H9 (cell line): ENCODE data around the gene ENOX2. TPM values are rescaled to one million over a fixed set of nuclear protein-coding genes. Genes with fewer than 3 reads are reported as not detected.
"Not testable (repeated sequence)": the region's sequence is repeated elsewhere in the genome, so short reads cannot be mapped to it uniquely, and the experiment has no call there.

Source experiments
- DNase-seq: peaks from one replicate; pipeline ENCODE4 v3.0.0-alpha.2; 2017
- H2AFZ ChIP-seq: one replicate; pipeline ENCODE4 v1.6.1; 2013; ENCODE audit warnings: mild to moderate bottlenecking, low read length, control low read depth, moderate library complexity
- H2AK5ac ChIP-seq: 2 replicates; pipeline ENCODE4 v1.6.1; 2013; ENCODE audit warnings: low read length, control low read depth, mixed read lengths; ENCODE audit not compliant: insufficient read length
- H2BK120ac ChIP-seq: one replicate; pipeline ENCODE4 v1.6.1; 2013; ENCODE audit warnings: low read depth, mild to moderate bottlenecking, low read length, control low read depth, inconsistent platforms; ENCODE audit not compliant: poor library complexity, severe bottlenecking
- H2BK12ac ChIP-seq: 2 replicates; pipeline ENCODE4 v1.6.1; 2013; ENCODE audit warnings: low read length, control low read depth, mixed read lengths, low read depth; ENCODE audit not compliant: insufficient read length
- H2BK15ac ChIP-seq: 2 replicates; pipeline ENCODE4 v1.6.1; 2013; ENCODE audit warnings: low read depth, low read length, control low read depth
- H2BK20ac ChIP-seq: one replicate; pipeline ENCODE4 v1.6.1; 2013; ENCODE audit warnings: low read depth, mild to moderate bottlenecking, low read length, control low read depth, inconsistent platforms; ENCODE audit not compliant: poor library complexity, severe bottlenecking
- H2BK5ac ChIP-seq: 2 replicates; pipeline ENCODE4 v1.6.1; 2013; ENCODE audit warnings: low read length, control low read depth, mixed read lengths; ENCODE audit not compliant: insufficient read length
- H3K14ac ChIP-seq: 2 replicates; pipeline ENCODE4 v1.6.1; 2013; ENCODE audit warnings: low read length, control low read depth; ENCODE audit not compliant: insufficient read depth
- H3K18ac ChIP-seq: 2 replicates; pipeline ENCODE4 v1.6.1; 2013; ENCODE audit warnings: low read depth, mild to moderate bottlenecking, mixed read lengths, low read length, control low read depth; ENCODE audit not compliant: insufficient read length
- H3K23ac ChIP-seq: 2 replicates; pipeline ENCODE4 v1.6.1; 2013; ENCODE audit warnings: low read length, control low read depth, mixed read lengths, low read depth; ENCODE audit not compliant: insufficient read length
- H3K23me2 ChIP-seq: 2 replicates; pipeline ENCODE4 v1.6.1; 2013; ENCODE audit warnings: low read depth, mild to moderate bottlenecking, mixed read lengths, low read length, control low read depth; ENCODE audit not compliant: insufficient read length, poor library complexity, severe bottlenecking
- H3K27ac ChIP-seq: 2 replicates; pipeline ENCODE4 v1.5.1; 2013; ENCODE audit warnings: low read length, control low read depth, mixed read lengths, low read depth; ENCODE audit not compliant: insufficient read length
- H3K27me3 ChIP-seq: 2 replicates; pipeline ENCODE4 v1.6.1; 2013; ENCODE audit warnings: low read length, control low read depth, inconsistent platforms; ENCODE audit not compliant: insufficient read depth
- H3K4ac ChIP-seq: 2 replicates; pipeline ENCODE4 v1.6.1; 2013; ENCODE audit warnings: low read depth, mild to moderate bottlenecking, control low read depth, inconsistent platforms, low read length, moderate library complexity
- H3K4me1 ChIP-seq: 2 replicates; pipeline ENCODE4 v1.6.1; 2013; ENCODE audit warnings: low read length, control low read depth, inconsistent platforms; ENCODE audit not compliant: insufficient read depth
- H3K4me2 ChIP-seq: 2 replicates; pipeline ENCODE4 v1.6.1; 2013; ENCODE audit warnings: low read length, control low read depth, mixed read lengths; ENCODE audit not compliant: insufficient read length, insufficient read depth
- H3K56ac ChIP-seq: 2 replicates; pipeline ENCODE4 v1.6.1; 2013; ENCODE audit warnings: low read depth, mild to moderate bottlenecking, mixed read lengths, low read length, control low read depth; ENCODE audit not compliant: insufficient read length
- H3K79me1 ChIP-seq: 2 replicates; pipeline ENCODE4 v1.6.1; 2013; ENCODE audit warnings: low read depth, mild to moderate bottlenecking, moderate library complexity, low read length, control low read depth, inconsistent platforms; ENCODE audit not compliant: insufficient read depth, poor library complexity, severe bottlenecking
- H3K79me2 ChIP-seq: 2 replicates; pipeline ENCODE4 v1.6.1; 2013; ENCODE audit warnings: low read length, control low read depth, inconsistent platforms; ENCODE audit not compliant: insufficient read depth
- H3K9ac ChIP-seq: 2 replicates; pipeline ENCODE4 v1.6.1; 2013; ENCODE audit warnings: low read length, control low read depth, mixed read lengths; ENCODE audit not compliant: insufficient read length; ENCODE audit errors: extremely low read depth
- H3K9me3 ChIP-seq: one replicate; pipeline ENCODE4 v1.6.1; 2013; ENCODE audit warnings: low read depth, low read length, inconsistent platforms; ENCODE audit not compliant: control insufficient read depth
- H3T11ph ChIP-seq: one replicate; pipeline ENCODE4 v1.6.1; 2013; ENCODE audit warnings: mild to moderate bottlenecking, low read length, control low read depth, inconsistent platforms
- H4K20me1 ChIP-seq: one replicate; pipeline ENCODE4 v1.6.1; 2013; ENCODE audit not compliant: control insufficient read depth, insufficient read length, insufficient read depth
- H4K5ac ChIP-seq: 2 replicates; pipeline ENCODE4 v1.6.1; 2013; ENCODE audit warnings: low read depth, mild to moderate bottlenecking, mixed read lengths, low read length, control low read depth; ENCODE audit not compliant: insufficient read length
- H4K8ac ChIP-seq: replicated peaks from 2 replicates; pipeline ENCODE4 v1.6.1; 2013; ENCODE audit warnings: low read length, control low read depth, mixed read lengths, low read depth; ENCODE audit not compliant: insufficient read length
- H4K91ac ChIP-seq: 2 replicates; pipeline ENCODE4 v1.6.1; 2013; ENCODE audit warnings: low read depth, mild to moderate bottlenecking, moderate library complexity, mixed read lengths, low read length, control low read depth; ENCODE audit not compliant: insufficient read length
- H3K27ac Mint-ChIP-seq, 3 experiments: 2 replicates in 2 of 3; 3 replicates in 1 of 3; pipeline ENCODE4 v1.8.0; 2020 to 2021; ENCODE audit warnings: mixed read lengths in 3 of 3, mild to moderate bottlenecking in 1 of 3, moderate library complexity in 1 of 3
- H3K27me3 Mint-ChIP-seq: 2 replicates; pipeline ENCODE4 v1.8.0; 2021; ENCODE audit warnings: low read depth, mild to moderate bottlenecking, moderate library complexity, mixed read lengths
- H3K36me3 Mint-ChIP-seq, 3 experiments: 2 replicates in 2 of 3; 3 replicates in 1 of 3; pipeline ENCODE4 v1.8.0; 2020 to 2021; ENCODE audit warnings: low read depth in 3 of 3, mixed read lengths in 3 of 3; ENCODE audit not compliant: insufficient read depth in 1 of 3
- H3K4me1 Mint-ChIP-seq, 2 experiments: 2 replicates each; pipeline ENCODE4 v1.8.0; 2020; ENCODE audit warnings: mixed read lengths in 2 of 2
- H3K4me3 Mint-ChIP-seq, 2 experiments: 2 replicates in 1 of 2; 3 replicates in 1 of 2; pipeline ENCODE4 v1.8.0; 2020 to 2021; ENCODE audit warnings: mild to moderate bottlenecking in 2 of 2, mixed read lengths in 2 of 2, moderate library complexity in 1 of 2
- H3K9me3 Mint-ChIP-seq, 2 experiments: 2 replicates in 1 of 2; 3 replicates in 1 of 2; pipeline ENCODE4 v1.8.0; 2020; ENCODE audit warnings: mild to moderate bottlenecking in 2 of 2, mixed read lengths in 2 of 2, moderate library complexity in 1 of 2
- CTCF ChIP-seq: fragments of 200-600 bp; sonication (generic); conservative IDR thresholded peaks from 3 replicates; pipeline ENCODE4 v1.8.0; 2021; ENCODE audit warnings: antibody characterized with exemption, mild to moderate bottlenecking
- WGBS: extraction: QIAGEN DNeasy Blood & Tissue Kit; methylation state at CpG from one replicate; pipeline ENCODE4 v1.1.7; 2013; ENCODE audit warnings: missing lambda C conversion rate, low lambda C conversion rate, mixed read lengths; ENCODE audit not compliant: insufficient read length; ENCODE audit errors: extremely low coverage; 5-methylcytosine and 5-hydroxymethylcytosine counted together
- total RNA-seq: library from RNA; stranded (reverse); gene quantifications from 2 replicates; pipeline ENCODE4 v1.2.1, GENCODE V29; 2021

ENOX2 gene
- total RNA-seq, 1 experiment from 2014 or later = 17.7 TPM

- Histone ChIP-seq H3K56ac (no peak overlapping the region), H4K8ac (no peak overlapping the region), H3K18ac (no peak overlapping the region), H2BK5ac (no peak overlapping the region), H2AK5ac (no peak overlapping the region), H2BK15ac (no peak overlapping the region), H3K9me3 (no peaks in the 10 kb centered on the region), H3K27me3 (no peaks in the 10 kb centered on the region), H3K9ac (no peak overlapping the region), H3K79me2 (no peaks in the 10 kb centered on the region), H4K91ac (no peak overlapping the region), H4K5ac (no peak overlapping the region), H3K4me1 (no peaks in the 10 kb centered on the region), H3K23ac (no peak overlapping the region), H3K4ac (no peak overlapping the region), H3K79me1 (no peaks in the 10 kb centered on the region), H3K23me2 (no peaks in the 10 kb centered on the region), H4K20me1 (no peaks in the 10 kb centered on the region), H2BK120ac (no peak overlapping the region), H3K4me2 (no peak overlapping the region), H3K27ac (no peak overlapping the region), H2BK12ac (no peak overlapping the region), H2BK20ac (no peak overlapping the region), H3K14ac (no peak overlapping the region), H2AFZ (no peak overlapping the region), H3T11ph (no peak overlapping the region)
- Mint-ChIP-seq H3K4me3 (no peak overlapping the region), H3K27ac (no peak overlapping the region), H3K27me3 (no peaks in the 10 kb centered on the region; the same call in 1 of the 2 replicates), H3K36me3 (no peaks in the 10 kb centered on the region), H3K4me1 (peaks cover 4 to 7% of the 10 kb centered on the region in 2 experiments), H3K9me3 (peaks cover 0 to 3% of the 10 kb centered on the region in 2 experiments; a peak in 1 of 5 replicates)
- DNase-seq = no peak
- TF ChIP-seq CTCF = no peak
Measured at GRCh38 chrX:130793975-130794374, 109.0 kb downstream of the ENOX2 start.

DNA sequence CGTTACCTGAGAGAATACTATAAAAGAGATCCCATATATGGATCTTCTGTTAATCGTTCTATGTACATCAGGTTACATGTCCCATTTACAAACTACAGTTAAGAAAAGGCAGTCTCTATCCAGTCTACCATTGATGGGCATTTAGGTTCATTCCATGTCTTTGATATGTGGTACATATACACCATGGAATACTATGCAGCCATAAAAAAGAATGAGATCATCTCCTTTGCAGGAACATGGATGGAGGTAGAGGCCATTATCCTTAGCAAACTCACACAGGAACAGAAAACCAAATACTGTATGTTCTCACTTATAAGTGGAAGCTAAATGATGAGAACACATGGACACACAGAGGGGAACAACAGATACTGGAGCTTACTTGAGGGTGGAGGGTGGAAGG is 111.1 kb downstream of the ENOX2 start:
- not testable (repeated sequence) for H2AFZ ChIP-seq, H3K56ac ChIP-seq, H2BK5ac ChIP-seq, H3K79me2 ChIP-seq, H3K4me1 ChIP-seq, H3K27me3 Mint-ChIP-seq, H2BK20ac ChIP-seq, H2BK12ac ChIP-seq, H3K23me2 ChIP-seq, H3K9me3 Mint-ChIP-seq, H3K36me3 Mint-ChIP-seq, H3K4me3 Mint-ChIP-seq, H2AK5ac ChIP-seq, DNase-seq, H2BK120ac ChIP-seq, H3K9ac ChIP-seq, H3K4ac ChIP-seq, H4K91ac ChIP-seq, H4K20me1 ChIP-seq, H3K27me3 ChIP-seq, H3K4me2 ChIP-seq, H3K14ac ChIP-seq, H3T11ph ChIP-seq, H3K23ac ChIP-seq, H4K8ac ChIP-seq, H3K79me1 ChIP-seq, H4K5ac ChIP-seq, H3K18ac ChIP-seq, H3K9me3 ChIP-seq, H3K27ac ChIP-seq, H2BK15ac ChIP-seq, H3K27ac Mint-ChIP-seq
- H3K4me1 Mint-ChIP-seq = peaks cover 14 to 17% of the 10 kb centered on the region in 2 experiments
- WGBS = no CpG with 5 or more reads among the region's 2 CpGs
